ENCODE measurements around the gene RAX2. TPM values are rescaled to one million over a fixed set of nuclear protein-coding genes. Genes with fewer than 3 reads are reported as not detected.

Gene RAX2
- total and polyA plus RNA-seq, 2 donors (not counting 3 experiments of a cell fraction or from before 2014, with no cell fraction given): not detected

- no peak overlapping the region for H3K4me2 ChIP-seq (ENCODE audit: insufficient read depth, low read length)
- H3K4me3 ChIP-seq (replicated peaks in 1 of 3; ENCODE audit: insufficient read depth in 1 of 3, low read depth in 1 of 3, low read length in 3 of 3): no peak overlapping the region
- no peak overlapping the region for H3K27ac ChIP-seq (ENCODE audit: insufficient read depth, low read depth, low read length)
- ChIA-PET CTCF (interaction anchor here (1.2 kb wide), 1 partner anchor 10 kb away, joined by 3 read pairs; no protein-coding TSS in a partner anchor), POLR2A (no interaction called here)
- no peaks in the 10 kb centered on the region for H3K9me3 ChIP-seq (replicated peaks; ENCODE audit: control insufficient read depth, insufficient read depth, low read length)
- no peaks in the 10 kb centered on the region for H4K20me1 ChIP-seq (replicated peaks; ENCODE audit: control insufficient read depth, extremely low read depth, insufficient read depth, low read length)
- FAIRE-seq: no peak
- no peak overlapping the region for H2AFZ ChIP-seq (ENCODE audit: low read depth, low read length)
- H3K27me3 ChIP-seq (ENCODE audit: control insufficient read depth in 2 of 2, insufficient read depth in 2 of 2, low read length in 2 of 2): no peaks in the 10 kb centered on the region
- peaks cover 0 to 8% of the 10 kb centered on the region in 2 experiments for H3K36me3 ChIP-seq (ENCODE audit: control insufficient read depth in 2 of 2, extremely low read depth in 1 of 2, insufficient read depth in 2 of 2, low read length in 2 of 2)
- H3K4me1 ChIP-seq (ENCODE audit: control insufficient read depth, extremely low read depth, insufficient read depth, low read length): no peaks in the 10 kb centered on the region
- dilution Hi-C loops (cut with MboI; ENCODE audit: extremely low pct_ligation_motif_present, low sequenced_read_pairs): no loop called here
- TF ChIP-seq MYC (IDR thresholded peaks at IDR 0.05; ENCODE audit: low read depth, low read length) (no peak), JUN (IDR thresholded peaks at IDR 0.05; ENCODE audit: borderline replicate concordance, insufficient read depth, insufficient read length, low read depth) (no peak), EZH2 (IDR thresholded peaks at IDR 0.05; ENCODE audit: borderline replicate concordance, low read depth, low read length, severe bottlenecking) (no peak), POLR2AphosphoS5 (IDR thresholded peaks at IDR 0.05; ENCODE audit: insufficient read depth, low read depth, low read length) (no peak), GATA2 (IDR thresholded peaks at IDR 0.05; ENCODE audit: insufficient read depth, insufficient read length, low read depth, low read length) (no peak), MAX (IDR thresholded peaks at IDR 0.05; ENCODE audit: insufficient read depth, insufficient read length) (no peak), POLR2A (IDR thresholded peaks at IDR 0.05; ENCODE audit: low read depth, low read length) (no peak), CTCF (IDR thresholded peaks at IDR 0.05; ENCODE audit: extremely low read depth in 1 of 2, insufficient read depth in 1 of 2, low read depth in 1 of 2, low read length in 2 of 2) (no peak), FOS (IDR thresholded peaks at IDR 0.05; ENCODE audit: borderline replicate concordance, insufficient read depth, low read length) (no peak)
- no peaks in the 10 kb centered on the region for H3K79me2 ChIP-seq (ENCODE audit: control insufficient read depth, insufficient read depth, low read length)
- H3K9me1 ChIP-seq (replicated peaks; ENCODE audit: control insufficient read depth, extremely low read depth, insufficient read depth, low read length): no peaks in the 10 kb centered on the region
- H3K9ac ChIP-seq (replicated peaks; ENCODE audit: extremely low read depth, insufficient read depth, low read length): no peak overlapping the region
- intact Hi-C loops (cut with micrococcal nuclease): no loop called here
- no peak for DNase-seq (ENCODE audit: low read depth, low spot score)
- BruUV-seq (replicated peaks): no TSS peak
Measured at GRCh38 chr19:3745363-3746045, 26.5 kb downstream of the RAX2 start.
